Measurements from ENCODE around the gene PSME1.

DNA sequence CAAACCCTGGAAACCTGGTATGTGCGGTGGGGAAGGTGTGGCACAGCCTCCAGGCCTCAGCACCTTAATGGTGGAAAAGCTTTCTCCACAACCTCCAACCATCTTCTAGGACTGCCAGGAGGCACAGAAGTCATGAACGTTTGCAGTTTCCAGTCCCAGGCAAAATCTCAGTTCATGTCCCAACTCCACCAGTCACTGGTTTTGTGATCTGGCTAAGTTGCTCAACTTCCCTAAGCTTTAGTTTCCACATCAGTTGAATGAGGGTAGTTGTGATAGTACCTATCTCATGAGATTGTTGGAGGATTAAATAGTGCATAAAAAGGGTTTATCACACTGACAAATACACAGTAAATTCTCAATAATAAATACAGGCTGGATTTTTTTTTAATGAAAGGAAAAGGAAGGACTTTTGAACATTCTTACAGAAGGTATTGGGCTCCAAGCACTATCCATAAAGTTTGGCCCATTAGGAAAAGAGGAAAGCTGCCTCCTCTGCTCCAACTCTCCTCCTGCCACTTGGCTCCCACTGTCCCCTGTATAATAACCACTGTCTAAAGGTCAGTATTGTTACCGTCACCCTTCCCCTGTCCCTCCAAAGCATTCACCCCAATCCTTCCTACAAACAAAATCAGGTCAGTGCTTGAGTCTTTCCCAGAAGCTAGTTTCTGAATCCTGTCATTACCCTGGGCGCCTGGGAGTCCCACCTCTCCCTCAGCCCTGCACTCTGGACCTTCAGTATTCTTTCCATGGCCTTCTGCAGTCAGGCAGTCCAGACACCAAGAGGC is 35.6 kb upstream of the PSME1 start:
- no peak for TF ChIP-seq POLR2A (IDR thresholded peaks at IDR 0.05)
- TF ChIP-seq, protein P1, sequence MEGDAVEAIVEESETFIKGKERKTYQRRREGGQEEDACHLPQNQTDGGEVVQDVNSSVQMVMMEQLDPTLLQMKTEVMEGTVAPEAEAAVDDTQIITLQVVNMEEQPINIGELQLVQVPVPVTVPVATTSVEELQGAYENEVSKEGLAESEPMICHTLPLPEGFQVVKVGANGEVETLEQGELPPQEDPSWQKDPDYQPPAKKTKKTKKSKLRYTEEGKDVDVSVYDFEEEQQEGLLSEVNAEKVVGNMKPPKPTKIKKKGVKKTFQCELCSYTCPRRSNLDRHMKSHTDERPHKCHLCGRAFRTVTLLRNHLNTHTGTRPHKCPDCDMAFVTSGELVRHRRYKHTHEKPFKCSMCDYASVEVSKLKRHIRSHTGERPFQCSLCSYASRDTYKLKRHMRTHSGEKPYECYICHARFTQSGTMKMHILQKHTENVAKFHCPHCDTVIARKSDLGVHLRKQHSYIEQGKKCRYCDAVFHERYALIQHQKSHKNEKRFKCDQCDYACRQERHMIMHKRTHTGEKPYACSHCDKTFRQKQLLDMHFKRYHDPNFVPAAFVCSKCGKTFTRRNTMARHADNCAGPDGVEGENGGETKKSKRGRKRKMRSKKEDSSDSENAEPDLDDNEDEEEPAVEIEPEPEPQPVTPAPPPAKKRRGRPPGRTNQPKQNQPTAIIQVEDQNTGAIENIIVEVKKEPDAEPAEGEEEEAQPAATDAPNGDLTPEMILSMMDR (IDR thresholded peaks at IDR 0.05) = no peak
